Raji (cell line): ENCODE measurements around the gene DAW1.

ENCODE experiments used
- POLR2A ChIP-seq: IDR thresholded peaks from 2 replicates; pipeline ENCODE4 v1.6.1; 2011; ENCODE audit warnings: low read depth, low read length, control low read depth; ENCODE audit not compliant: insufficient read depth

DAW1 gene

DNA sequence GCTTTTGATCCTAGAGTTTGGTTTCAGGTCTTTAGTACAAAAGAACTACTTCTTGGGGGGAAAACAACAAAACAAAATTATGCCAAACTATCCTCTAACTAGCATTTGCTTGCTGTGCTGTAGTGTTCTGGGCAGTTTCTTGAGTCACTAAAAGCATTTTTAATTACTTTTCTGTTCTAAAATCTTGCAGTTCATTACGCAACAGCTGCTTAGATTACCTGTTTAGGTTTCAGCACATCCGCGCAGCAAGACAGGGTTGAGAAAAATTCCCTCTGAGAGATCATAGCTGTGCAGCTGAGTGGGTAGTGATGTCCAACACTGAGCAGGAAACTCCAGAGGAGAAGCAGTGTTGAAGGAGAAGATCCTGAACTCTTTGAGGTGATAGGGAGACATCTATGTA is 9.0 kb downstream of the DAW1 start:
- no peak for TF ChIP-seq POLR2A

DNA sequence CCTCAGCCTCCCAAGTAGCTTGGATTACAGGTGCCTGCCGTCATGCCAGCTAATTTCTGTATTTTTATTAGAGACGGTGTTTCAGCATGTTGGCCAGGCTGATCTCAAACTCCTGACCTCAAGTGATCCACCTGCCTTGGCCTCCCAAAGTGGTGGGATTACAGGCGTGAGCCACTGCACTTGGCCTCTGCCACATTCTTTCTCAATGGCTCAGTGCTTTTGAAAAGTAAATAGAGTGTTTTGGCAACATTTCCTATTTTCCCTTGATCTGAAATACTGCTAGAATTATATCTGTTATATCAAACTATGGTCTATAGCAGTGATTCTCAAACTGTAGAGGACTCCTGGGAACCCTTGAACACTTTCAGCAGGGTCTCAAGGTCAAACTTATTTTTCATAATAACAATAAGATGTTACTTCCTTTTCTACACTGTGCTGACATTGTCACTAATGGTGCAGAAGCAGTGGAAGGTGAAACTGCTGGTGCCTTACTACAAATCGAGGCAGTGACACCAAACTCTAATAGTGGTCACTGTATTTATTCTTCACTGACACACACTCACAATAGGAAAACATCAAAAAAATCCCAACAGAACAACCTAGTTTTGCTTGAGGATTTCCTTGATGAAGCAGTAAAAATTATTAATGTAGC is 10.6 kb downstream of the DAW1 start:
- no peak for TF ChIP-seq POLR2A

DNA sequence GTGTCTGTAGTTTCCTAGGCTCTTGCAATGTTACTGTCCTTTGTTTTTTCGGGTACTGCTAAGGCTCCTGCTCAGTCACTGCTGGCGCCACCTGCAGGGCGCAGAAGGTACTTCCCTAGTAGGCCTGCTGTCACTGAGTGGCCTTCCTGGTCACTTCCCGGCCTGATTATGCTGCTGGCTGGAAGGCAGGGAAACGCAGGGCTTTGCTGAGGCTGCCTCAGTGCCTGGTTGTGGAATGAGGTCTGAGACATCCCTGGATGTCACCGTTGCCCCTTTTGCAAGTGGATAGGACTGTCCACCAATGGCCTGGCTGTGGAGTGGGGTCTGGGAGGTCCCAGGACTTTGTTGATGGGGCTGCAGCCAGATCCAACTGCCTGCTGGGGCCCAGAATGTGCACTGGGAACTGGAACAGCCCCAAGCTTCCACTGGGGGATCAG is 13.1 kb downstream of the DAW1 start:
- TF ChIP-seq POLR2A, result no peak

DNA sequence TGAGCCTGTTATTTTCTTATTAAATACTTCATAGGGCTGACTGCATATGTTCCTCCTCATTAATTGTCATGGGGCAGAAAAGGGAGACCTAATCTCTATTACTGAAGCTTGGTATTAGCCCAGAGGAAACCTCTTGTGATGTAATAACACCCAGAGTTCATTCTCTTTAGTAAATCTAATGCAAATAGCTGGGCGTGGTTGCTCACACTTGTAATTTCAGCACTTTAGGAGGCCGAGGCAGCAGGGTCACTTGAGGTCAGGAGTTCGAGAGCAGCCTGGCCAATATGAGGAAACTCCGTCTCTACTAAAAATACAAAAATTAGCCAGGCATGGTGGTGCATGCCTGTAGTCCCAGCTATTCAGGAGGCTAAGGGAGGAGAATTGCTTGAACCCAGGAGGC is 14.7 kb downstream of the DAW1 start:
- TF ChIP-seq POLR2A, result no peak

DNA sequence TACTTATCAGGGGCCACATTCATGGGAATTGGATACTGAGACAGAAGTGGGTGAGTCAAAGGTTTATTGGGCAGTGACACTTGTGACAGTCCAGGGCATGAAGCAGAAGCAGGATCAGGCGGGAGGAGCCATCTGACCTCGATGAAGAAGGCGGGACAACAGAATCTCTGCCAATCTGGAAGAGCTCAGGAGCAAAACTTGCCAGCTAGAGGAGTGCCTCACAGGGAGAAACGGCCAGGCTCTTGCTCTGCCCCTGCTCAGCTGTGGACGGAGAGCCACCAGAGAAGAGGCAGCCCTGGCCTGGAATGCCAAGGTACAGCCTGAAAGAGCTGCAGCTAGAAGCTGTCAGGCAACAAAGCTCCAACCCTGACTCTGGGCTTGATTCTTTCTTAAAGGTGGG is 16.9 kb downstream of the DAW1 start:
- TF ChIP-seq POLR2A, result no peak

DNA sequence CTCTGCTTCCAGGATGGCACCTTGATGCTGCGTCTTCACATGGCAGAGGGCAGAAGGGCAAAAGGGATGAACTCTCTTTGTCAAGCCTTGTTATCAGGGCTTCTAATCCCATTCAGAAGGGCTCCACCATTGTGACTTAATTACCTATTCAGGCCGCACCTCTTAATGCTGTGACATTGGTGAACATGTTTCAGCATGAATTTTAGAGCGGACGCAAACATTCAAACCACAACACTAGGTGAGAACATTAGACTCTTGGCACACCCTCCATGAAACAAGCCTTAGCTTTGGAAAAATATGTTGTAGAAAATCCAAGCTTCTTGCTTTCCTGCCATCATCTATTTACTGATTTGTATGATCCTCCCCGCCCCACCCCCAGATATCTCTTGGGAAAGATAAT is 17.9 kb downstream of the DAW1 start:
- TF ChIP-seq POLR2A, result no peak

DNA sequence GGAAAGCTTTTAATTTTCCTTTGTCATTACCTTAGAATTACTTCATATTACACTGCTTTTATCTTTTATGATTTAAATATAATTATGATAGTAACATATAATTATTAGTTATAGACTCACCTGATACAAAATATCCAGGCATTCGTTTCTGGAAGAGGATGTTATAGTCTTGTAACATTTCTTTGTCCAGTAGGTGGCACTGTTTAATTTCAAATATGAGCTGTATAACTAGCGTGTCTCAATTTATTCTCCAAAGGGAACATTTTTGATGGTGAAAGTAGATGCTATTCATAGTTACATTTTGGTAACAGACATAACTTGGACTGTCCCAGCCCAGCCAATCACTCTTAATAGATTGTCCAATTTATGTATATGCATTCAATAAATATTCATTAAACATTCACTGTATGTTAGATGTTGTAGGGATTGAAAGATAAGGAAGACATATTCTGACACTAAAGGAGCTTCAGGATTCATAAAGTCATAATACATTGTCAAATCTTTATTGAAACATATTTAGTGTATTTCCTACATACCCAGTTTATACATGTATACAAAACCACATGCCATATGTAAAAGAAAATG is 19.2 kb downstream of the DAW1 start:
- TF ChIP-seq POLR2A, result no peak

DNA sequence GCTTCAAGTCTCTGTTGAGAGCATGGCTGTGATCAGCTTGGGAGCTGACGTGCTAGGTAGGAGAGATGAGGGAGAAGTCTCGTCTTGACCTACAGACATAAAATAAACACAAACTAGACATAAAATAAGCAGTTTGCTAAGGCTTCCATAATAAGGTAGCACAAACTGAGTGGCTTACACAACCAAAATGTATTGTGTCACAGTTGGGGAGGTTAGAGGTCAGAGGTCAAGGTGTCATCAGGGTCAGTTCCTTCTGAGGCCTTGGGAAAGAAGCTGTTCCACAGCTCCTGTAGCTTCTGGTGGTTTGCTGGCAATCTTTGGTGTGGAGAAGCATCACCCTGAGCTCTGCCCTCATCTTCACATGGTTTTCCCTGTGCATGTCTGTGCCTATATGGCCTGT is 20.2 kb downstream of the DAW1 start:
- TF ChIP-seq POLR2A, result no peak

DNA sequence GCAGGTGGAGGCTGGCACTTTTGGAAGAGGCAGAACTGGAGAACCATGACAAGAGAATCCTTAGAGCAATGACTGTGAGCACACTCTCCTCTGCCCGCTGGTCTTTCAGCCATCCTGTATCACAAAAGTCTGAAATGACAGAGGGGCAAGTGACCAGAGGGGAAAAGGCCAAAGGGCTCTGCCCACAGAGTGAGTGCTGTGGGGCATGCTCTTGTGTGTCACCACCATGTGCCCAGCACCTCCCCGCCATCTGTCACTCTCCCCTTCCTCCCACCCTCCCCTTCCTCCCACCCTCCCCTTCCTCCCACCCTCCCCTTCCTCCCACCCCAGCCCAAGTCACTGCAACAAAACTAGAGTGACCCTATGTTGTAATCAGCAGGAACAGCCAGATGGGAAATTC is 31.9 kb downstream of the DAW1 start:
- TF ChIP-seq POLR2A, result no peak

DNA sequence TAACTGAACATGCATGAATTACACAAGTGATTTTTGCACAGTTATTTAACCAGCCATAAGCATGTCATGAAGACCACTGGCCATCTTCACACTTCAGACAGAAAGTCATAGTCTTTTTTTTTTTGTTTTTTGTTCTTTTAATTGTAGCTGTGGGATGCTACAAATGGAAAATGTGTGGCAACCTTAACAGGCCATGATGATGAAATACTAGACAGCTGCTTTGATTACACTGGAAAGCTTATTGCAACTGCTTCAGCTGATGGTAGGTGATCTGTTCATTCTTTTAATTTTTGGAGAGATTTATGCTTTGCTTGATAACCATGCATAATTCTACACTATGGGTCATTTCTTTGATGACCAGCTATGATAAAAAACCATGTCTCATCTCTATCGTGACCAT is 35.6 kb downstream of the DAW1 start:
- no peak for TF ChIP-seq POLR2A

DNA sequence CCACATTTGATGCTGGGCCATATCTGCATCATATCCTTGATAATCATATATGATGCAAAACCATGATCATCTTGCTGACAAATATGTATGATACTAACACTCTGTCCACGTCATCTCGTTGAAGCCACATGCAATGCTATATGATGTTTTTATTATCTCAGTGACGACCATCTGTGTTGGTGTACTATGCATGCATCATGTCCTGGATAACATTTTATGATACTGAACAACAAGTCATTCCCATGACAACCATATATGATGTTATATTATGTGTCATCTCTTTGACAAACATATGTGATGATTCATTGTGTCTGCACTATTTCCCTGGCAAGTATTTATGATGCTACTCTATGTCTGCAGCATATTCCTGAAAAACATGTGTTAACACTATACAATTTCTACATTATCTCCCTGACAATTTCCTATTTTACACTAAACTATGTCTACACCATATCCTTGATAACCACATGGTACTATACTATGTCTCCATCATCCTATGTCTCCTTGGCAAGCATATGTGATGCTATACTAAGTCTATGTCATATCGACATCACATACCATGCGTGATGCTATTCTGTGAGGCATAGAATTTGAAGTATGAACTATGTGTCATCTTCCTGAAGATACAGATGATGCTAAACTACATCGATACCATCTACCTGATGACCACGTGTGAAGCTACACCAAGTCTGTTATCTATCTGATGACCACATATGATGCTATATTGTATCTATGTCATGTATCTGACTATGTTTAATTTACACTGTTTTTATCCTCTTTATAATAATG is 37.0 kb downstream of the DAW1 start:
- TF ChIP-seq POLR2A, result no peak

DNA sequence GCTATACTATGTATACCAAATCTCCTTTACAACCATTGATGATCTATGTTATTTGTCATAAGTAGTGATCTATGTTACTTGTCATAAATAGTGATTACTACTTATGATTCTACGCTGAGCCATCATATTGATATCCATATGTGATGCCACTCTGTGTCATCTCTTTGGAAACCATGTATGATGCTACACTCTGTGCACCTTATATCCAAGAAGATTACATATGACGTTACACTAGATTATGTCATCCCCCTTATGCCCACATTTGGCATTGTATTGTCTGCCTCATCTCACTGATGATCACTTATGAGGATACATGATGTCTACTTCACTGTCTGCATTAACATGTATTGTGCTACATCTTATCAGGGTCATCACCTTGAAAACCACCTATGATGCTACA is 42.9 kb downstream of the DAW1 start:
- TF ChIP-seq POLR2A, result no peak

DNA sequence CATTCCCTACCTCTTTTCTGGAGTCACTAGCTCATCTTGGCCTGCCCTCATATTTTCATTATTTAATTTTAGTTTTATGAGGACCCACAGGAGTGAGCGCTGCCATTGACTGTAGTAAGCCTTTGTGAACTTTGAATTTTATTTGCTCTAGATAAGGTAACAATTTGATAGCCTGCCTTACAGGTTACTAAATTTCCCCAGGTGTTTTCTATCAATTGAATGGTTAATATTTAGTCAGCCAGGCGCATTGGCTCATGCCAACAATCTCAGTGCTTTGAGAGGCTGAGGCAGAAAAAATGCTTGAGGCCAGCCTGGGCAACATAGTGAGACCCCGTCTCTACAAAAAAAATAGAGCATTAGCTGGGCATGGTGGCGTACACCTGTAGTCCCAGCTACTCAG is 50.2 kb downstream of the DAW1 start:
- no peak for TF ChIP-seq POLR2A

DNA sequence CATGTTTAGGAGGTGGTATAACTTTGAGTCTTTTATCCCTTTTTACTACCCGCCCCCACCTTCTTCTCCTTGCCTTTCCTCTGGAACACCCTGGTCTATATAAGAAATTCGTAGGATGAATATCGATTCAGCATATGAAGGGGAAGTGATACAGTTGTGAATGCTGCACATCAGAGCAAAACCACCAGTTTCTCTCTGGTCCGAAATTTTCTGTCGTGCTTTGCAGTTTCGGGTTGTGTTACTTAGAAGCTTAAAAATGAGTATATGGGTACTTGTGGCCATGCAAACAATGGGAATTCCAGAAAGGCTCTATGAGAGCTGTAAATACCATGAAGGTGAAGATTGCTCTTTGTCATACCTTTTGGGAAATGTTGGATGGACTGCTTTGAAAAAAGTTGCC is 60.6 kb downstream of the DAW1 start:
- TF ChIP-seq POLR2A, result no peak

DNA sequence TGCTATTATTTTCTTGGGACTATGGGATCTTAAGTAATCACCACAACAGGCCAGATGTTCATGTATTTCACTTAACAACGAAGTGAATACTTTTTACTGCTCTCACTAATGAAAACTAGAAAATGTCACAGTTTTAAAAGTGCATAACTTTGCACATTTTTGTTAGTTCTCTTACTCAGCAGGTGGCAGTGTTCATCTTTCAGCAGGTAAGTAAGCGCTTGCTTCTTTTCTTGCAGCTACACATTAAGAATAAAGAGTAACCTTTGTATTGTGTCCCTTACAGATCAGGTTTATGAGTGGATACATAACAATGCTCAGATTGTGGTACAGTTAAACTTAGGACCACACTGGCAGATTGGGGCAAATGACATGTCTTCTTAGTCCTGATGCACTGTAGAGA is 61.0 kb downstream of the DAW1 start:
- no peak for TF ChIP-seq POLR2A

DNA sequence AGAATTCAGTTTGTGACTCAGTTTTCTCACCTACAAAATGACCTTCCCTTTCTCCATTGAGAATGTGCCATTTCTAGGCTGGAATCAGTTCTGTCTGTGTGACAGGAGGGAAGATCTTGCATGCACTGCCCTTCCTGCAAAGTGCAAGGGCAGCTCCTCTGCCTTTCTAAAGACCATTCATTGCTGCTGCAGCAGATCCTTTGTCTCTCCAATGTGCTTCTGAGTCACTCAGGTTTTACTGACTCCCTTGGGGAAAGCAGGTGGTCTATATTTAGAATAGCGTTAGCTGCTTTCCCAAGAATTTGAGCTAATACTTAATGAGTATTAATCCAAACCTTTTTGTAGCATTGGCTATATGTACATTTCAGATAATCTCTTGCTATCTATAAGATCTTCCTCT is 62.5 kb downstream of the DAW1 start:
- TF ChIP-seq POLR2A, result no peak
